Activated naive CD8-positive, alpha-beta T cell treated with anti-CD3 and anti-CD28 coated beads for 36 hours (primary cell): ENCODE measurements around the gene LDLRAD4. TPM values are rescaled to one million over a fixed set of nuclear protein-coding genes. Genes with fewer than 3 reads are reported as not detected.

ENCODE experiments used
- DNase-seq: peaks from one replicate; pipeline ENCODE4 v3.0.0; 2021
- H3K27ac Mint-ChIP-seq: one replicate; pipeline ENCODE4 v1.8.0; 2022; ENCODE audit warnings: mild to moderate bottlenecking, moderate library complexity, mixed read lengths
- H3K27me3 Mint-ChIP-seq: one replicate; pipeline ENCODE4 v1.8.0; 2022; ENCODE audit warnings: mild to moderate bottlenecking, mixed read lengths
- H3K36me3 Mint-ChIP-seq: one replicate; pipeline ENCODE4 v1.8.0; 2021; ENCODE audit warnings: mild to moderate bottlenecking, mixed read lengths
- H3K4me1 Mint-ChIP-seq: one replicate; pipeline ENCODE4 v1.8.0; 2021; ENCODE audit warnings: mixed read lengths
- H3K4me3 Mint-ChIP-seq: one replicate; pipeline ENCODE4 v1.8.0; 2022; ENCODE audit warnings: mild to moderate bottlenecking, moderate library complexity, mixed read lengths
- H3K9me3 Mint-ChIP-seq: one replicate; pipeline ENCODE4 v1.8.0; 2022; ENCODE audit warnings: mixed read lengths
- total RNA-seq, 2 experiments: library from RNA; stranded (reverse); gene quantifications; one replicate each; pipeline ENCODE4 v1.2.3, GENCODE V29; 2021

The LDLRAD4 gene
- total RNA-seq, 2 experiments from 2014 or later: 27.4 to 27.5 TPM

GRCh38 chr18:13456736-13457271 lies 238.2 kb downstream of the LDLRAD4 start:
- no peak for DNase-seq
- Mint-ChIP-seq H3K9me3 (peaks cover 4% of the 10 kb centered on the region), H3K4me3 (no peak overlapping the region), H3K36me3 (peaks cover 23% of the 10 kb centered on the region), H3K27ac (peak overlapping the region; percentile 52), H3K27me3 (no peaks in the 10 kb centered on the region), H3K4me1 (peaks cover 39% of the 10 kb centered on the region)

- no peak for DNase-seq
- Mint-ChIP-seq H3K9me3 (peaks cover 4% of the 10 kb centered on the region), H3K27ac (no peak overlapping the region), H3K4me3 (no peak overlapping the region), H3K36me3 (peaks cover 23% of the 10 kb centered on the region), H3K27me3 (no peaks in the 10 kb centered on the region), H3K4me1 (peaks cover 43% of the 10 kb centered on the region)
Measured at GRCh38 chr18:13457327-13457726, 238.8 kb downstream of the LDLRAD4 start.

- Mint-ChIP-seq H3K36me3 (peaks cover 38% of the 10 kb centered on the region), H3K27me3 (no peaks in the 10 kb centered on the region), H3K4me1 (peaks cover 59% of the 10 kb centered on the region), H3K27ac (no peak overlapping the region), H3K4me3 (no peak overlapping the region), H3K9me3 (peaks cover 7% of the 10 kb centered on the region)
- DNase-seq: no peak
Measured at GRCh38 chr18:13460946-13461345, 242.4 kb downstream of the LDLRAD4 start.

- H3K27me3 Mint-ChIP-seq: no peaks in the 10 kb centered on the region
- DNase-seq: no peak
- H3K27ac Mint-ChIP-seq: no peak overlapping the region
- H3K9me3 Mint-ChIP-seq: peaks cover 10% of the 10 kb centered on the region
- H3K4me1 Mint-ChIP-seq: peaks cover 57% of the 10 kb centered on the region
- H3K36me3 Mint-ChIP-seq: peaks cover 43% of the 10 kb centered on the region
- no peak overlapping the region for H3K4me3 Mint-ChIP-seq
Measured at GRCh38 chr18:13461469-13461868, 242.9 kb downstream of the LDLRAD4 start.

GRCh38 chr18:13461936-13462335 lies 243.4 kb downstream of the LDLRAD4 start:
- H3K27ac Mint-ChIP-seq: no peak overlapping the region

GRCh38 chr18:13462686-13463085 lies 244.1 kb downstream of the LDLRAD4 start:
- peaks cover 50% of the 10 kb centered on the region for H3K4me1 Mint-ChIP-seq
- H3K27me3 Mint-ChIP-seq: no peaks in the 10 kb centered on the region

More at GRCh38 chr18:13461936-13462335, 243.4 kb downstream of the LDLRAD4 start:
- peaks cover 48% of the 10 kb centered on the region for H3K36me3 Mint-ChIP-seq
- peaks cover 56% of the 10 kb centered on the region for H3K4me1 Mint-ChIP-seq
- H3K9me3 Mint-ChIP-seq: peaks cover 15% of the 10 kb centered on the region
- H3K4me3 Mint-ChIP-seq: no peak overlapping the region
- no peaks in the 10 kb centered on the region for H3K27me3 Mint-ChIP-seq
- DNase-seq: no peak

GRCh38 chr18:13463526-13464210 lies 245.1 kb downstream of the LDLRAD4 start:
- H3K9me3 Mint-ChIP-seq: peaks cover 20% of the 10 kb centered on the region
- peak overlapping the region; percentile 90 for H3K4me3 Mint-ChIP-seq
- peaks cover 45% of the 10 kb centered on the region for H3K36me3 Mint-ChIP-seq
- no peaks in the 10 kb centered on the region for H3K27me3 Mint-ChIP-seq
- H3K27ac Mint-ChIP-seq: peak overlapping the region; percentile 74
- peaks cover 48% of the 10 kb centered on the region for H3K4me1 Mint-ChIP-seq
- DNase-seq: peak; percentile 28

More at GRCh38 chr18:13462686-13463085, 244.1 kb downstream of the LDLRAD4 start:
- Mint-ChIP-seq H3K4me3 (no peak overlapping the region), H3K9me3 (peaks cover 21% of the 10 kb centered on the region), H3K36me3 (peaks cover 50% of the 10 kb centered on the region), H3K27ac (peak overlapping the region; percentile 62)
- DNase-seq: no peak

- peaks cover 51% of the 10 kb centered on the region for H3K36me3 Mint-ChIP-seq
- H3K27me3 Mint-ChIP-seq: no peaks in the 10 kb centered on the region
- H3K9me3 Mint-ChIP-seq: peaks cover 26% of the 10 kb centered on the region
- peak; percentile 75 for DNase-seq
- H3K4me3 Mint-ChIP-seq: peak overlapping the region; percentile 90
- peaks cover 55% of the 10 kb centered on the region for H3K4me1 Mint-ChIP-seq
- H3K27ac Mint-ChIP-seq: peak overlapping the region; percentile 97
Measured at GRCh38 chr18:13464432-13465123, 246.0 kb downstream of the LDLRAD4 start.

GRCh38 chr18:13465124-13465446 lies 246.5 kb downstream of the LDLRAD4 start:
- H3K27ac Mint-ChIP-seq: peak overlapping the region; percentile 97
- peaks cover 54% of the 10 kb centered on the region for H3K4me1 Mint-ChIP-seq
- peak overlapping the region; percentile 90 for H3K4me3 Mint-ChIP-seq

GRCh38 chr18:13465476-13465875 lies 246.9 kb downstream of the LDLRAD4 start:
- Mint-ChIP-seq H3K4me3 (peak overlapping the region; percentile 90), H3K36me3 (peaks cover 49% of the 10 kb centered on the region), H3K27me3 (no peaks in the 10 kb centered on the region), H3K9me3 (peaks cover 27% of the 10 kb centered on the region), H3K4me1 (peaks cover 54% of the 10 kb centered on the region), H3K27ac (peak overlapping the region; percentile 97)
- no peak for DNase-seq

More at GRCh38 chr18:13465124-13465446, 246.5 kb downstream of the LDLRAD4 start:
- Mint-ChIP-seq H3K9me3 (peaks cover 27% of the 10 kb centered on the region), H3K36me3 (peaks cover 51% of the 10 kb centered on the region), H3K27me3 (no peaks in the 10 kb centered on the region)
- no peak for DNase-seq

- H3K4me1 Mint-ChIP-seq: peaks cover 45% of the 10 kb centered on the region
- H3K27me3 Mint-ChIP-seq: no peaks in the 10 kb centered on the region
- H3K9me3 Mint-ChIP-seq: peaks cover 26% of the 10 kb centered on the region
- H3K36me3 Mint-ChIP-seq: peaks cover 70% of the 10 kb centered on the region
- DNase-seq: no peak
- H3K27ac Mint-ChIP-seq: no peak overlapping the region
- no peak overlapping the region for H3K4me3 Mint-ChIP-seq
Measured at GRCh38 chr18:13470516-13471197, 252.1 kb downstream of the LDLRAD4 start.

- Mint-ChIP-seq H3K4me3 (no peak overlapping the region), H3K27ac (no peak overlapping the region), H3K9me3 (peaks cover 22% of the 10 kb centered on the region), H3K27me3 (no peaks in the 10 kb centered on the region), H3K4me1 (peaks cover 41% of the 10 kb centered on the region), H3K36me3 (peaks cover 68% of the 10 kb centered on the region)
- no peak for DNase-seq
Measured at GRCh38 chr18:13471198-13471845, 252.8 kb downstream of the LDLRAD4 start.

- peak overlapping the region; percentile 58 for H3K27ac Mint-ChIP-seq
- DNase-seq: no peak
- peaks cover 14% of the 10 kb centered on the region for H3K9me3 Mint-ChIP-seq
- peaks cover 68% of the 10 kb centered on the region for H3K36me3 Mint-ChIP-seq
- no peak overlapping the region for H3K4me3 Mint-ChIP-seq
- no peaks in the 10 kb centered on the region for H3K27me3 Mint-ChIP-seq
- H3K4me1 Mint-ChIP-seq: peaks cover 37% of the 10 kb centered on the region
Measured at GRCh38 chr18:13471971-13472628, 253.5 kb downstream of the LDLRAD4 start.

GRCh38 chr18:13473751-13474150 lies 255.2 kb downstream of the LDLRAD4 start:
- Mint-ChIP-seq H3K27me3 (no peaks in the 10 kb centered on the region), H3K4me3 (no peak overlapping the region), H3K4me1 (peaks cover 34% of the 10 kb centered on the region), H3K27ac (no peak overlapping the region), H3K36me3 (peaks cover 74% of the 10 kb centered on the region), H3K9me3 (peaks cover 7% of the 10 kb centered on the region)
- DNase-seq: no peak
